Stimulated activated effector memory CD8-positive, alpha-beta T cell treated with anti-CD3 and anti-CD28 coated beads, Interleukin-12 subunit alpha, Interleukin-12 subunit beta, amount 100 ng/mL, for 72 hours (primary cell): ENCODE measurements around the gene ATP1A4.

Experiments used
- ATAC-seq: fragments of 150-1000 bp; cut with Tn5 transposase; 2 replicates; pipeline ENCODE4 v1.10.0; 2021
- DNase-seq, 2 donors: peaks; one replicate each; pipeline ENCODE4 v3.0.0; 2021 to 2022; ENCODE audit warnings: low spot score in 2 of 2
- H3K27ac Mint-ChIP-seq: one replicate; pipeline ENCODE4 v1.8.0; 2022; ENCODE audit warnings: mild to moderate bottlenecking, mixed read lengths
- H3K36me3 Mint-ChIP-seq: one replicate; pipeline ENCODE4 v1.8.0; 2022; ENCODE audit warnings: mild to moderate bottlenecking, mixed read lengths
- H3K4me1 Mint-ChIP-seq: one replicate; pipeline ENCODE4 v1.8.0; 2022; ENCODE audit warnings: mixed read lengths
- H3K4me3 Mint-ChIP-seq: one replicate; pipeline ENCODE4 v1.8.0; 2022; ENCODE audit warnings: mild to moderate bottlenecking, mixed read lengths
- H3K9me3 Mint-ChIP-seq: one replicate; pipeline ENCODE4 v1.8.0; 2022; ENCODE audit warnings: mixed read lengths

Gene ATP1A4

DNA sequence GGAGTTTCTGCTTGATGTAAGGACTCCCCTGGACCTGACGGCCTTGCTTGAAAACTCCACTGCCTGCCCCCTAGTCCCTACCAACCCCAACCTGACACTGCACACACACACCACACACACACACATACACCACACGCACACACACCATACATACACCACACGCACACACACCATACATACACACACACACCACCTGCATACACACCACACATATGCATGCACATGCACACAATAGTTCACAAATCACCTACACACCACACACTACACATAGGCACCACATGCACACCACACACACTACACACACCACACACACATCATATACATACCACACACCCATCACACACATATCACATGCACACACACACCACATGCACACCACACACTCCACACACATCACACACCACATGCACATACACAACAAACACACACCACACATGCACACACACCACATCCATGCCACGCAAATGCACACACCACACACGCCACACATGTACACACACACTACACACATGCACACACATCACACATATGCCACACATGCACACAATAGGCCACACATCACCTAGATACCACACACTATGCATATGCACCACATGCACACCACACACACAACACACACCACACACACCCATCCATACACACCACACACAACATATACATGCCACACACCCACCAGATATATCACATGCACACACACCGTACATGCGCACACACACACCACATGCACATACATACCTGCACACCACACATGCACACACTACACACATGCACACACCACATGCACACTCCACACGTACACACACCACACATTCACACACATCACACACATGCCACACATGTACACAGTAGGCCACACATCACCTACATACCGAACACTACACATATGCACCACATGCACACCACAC is 42.7 kb downstream of the ATP1A4 start:
- H3K27ac Mint-ChIP-seq, result no peak overlapping the region
- H3K4me3 Mint-ChIP-seq, result no peak overlapping the region
- H3K4me1 Mint-ChIP-seq, result no peaks in the 10 kb centered on the region
- H3K9me3 Mint-ChIP-seq, result no peaks in the 10 kb centered on the region
- no peaks in the 10 kb centered on the region for H3K36me3 Mint-ChIP-seq
- ATAC-seq, result no peak
- no peak for DNase-seq

GRCh38 chr1:160194737-160195059 is 43.3 kb downstream of the ATP1A4 start:
- Mint-ChIP-seq H3K36me3 (no peaks in the 10 kb centered on the region), H3K27ac (no peak overlapping the region), H3K4me3 (no peak overlapping the region), H3K4me1 (no peaks in the 10 kb centered on the region), H3K9me3 (no peaks in the 10 kb centered on the region)
- no peak for DNase-seq
- ATAC-seq, result no peak

GRCh38 chr1:160196143-160196542 is 44.7 kb downstream of the ATP1A4 start:
- H3K27ac Mint-ChIP-seq, result no peak overlapping the region
- DNase-seq (no peak), ATAC-seq (no peak)
- no peak overlapping the region for H3K4me3 Mint-ChIP-seq
- H3K9me3 Mint-ChIP-seq, result no peaks in the 10 kb centered on the region
- H3K4me1 Mint-ChIP-seq, result no peaks in the 10 kb centered on the region
- no peaks in the 10 kb centered on the region for H3K36me3 Mint-ChIP-seq

GRCh38 chr1:160197231-160197630 is 45.8 kb downstream of the ATP1A4 start:
- Mint-ChIP-seq H3K9me3 (no peaks in the 10 kb centered on the region), H3K27ac (no peak overlapping the region), H3K4me3 (no peak overlapping the region)

GRCh38 chr1:160200786-160201185 is 49.4 kb downstream of the ATP1A4 start:
- ATAC-seq (no peak), DNase-seq (no peak)
- Mint-ChIP-seq H3K4me1 (peaks cover 11% of the 10 kb centered on the region), H3K27ac (no peak overlapping the region), H3K36me3 (no peaks in the 10 kb centered on the region), H3K4me3 (no peak overlapping the region), H3K9me3 (no peaks in the 10 kb centered on the region)

More at GRCh38 chr1:160197231-160197630, 45.8 kb downstream of the ATP1A4 start:
- Mint-ChIP-seq H3K36me3 (no peaks in the 10 kb centered on the region), H3K4me1 (no peaks in the 10 kb centered on the region)
- no peak for ATAC-seq
- DNase-seq, result no peak

GRCh38 chr1:160204526-160205241 is 53.3 kb downstream of the ATP1A4 start:
- H3K27ac Mint-ChIP-seq, result peak overlapping the region; percentile 89
- no peaks in the 10 kb centered on the region for H3K9me3 Mint-ChIP-seq
- DNase-seq, result no peak
- peaks cover 48% of the 10 kb centered on the region for H3K4me1 Mint-ChIP-seq
- no peak for ATAC-seq
- H3K4me3 Mint-ChIP-seq, result peak overlapping the region; percentile 74
- H3K36me3 Mint-ChIP-seq, result peaks cover 28% of the 10 kb centered on the region

DNA sequence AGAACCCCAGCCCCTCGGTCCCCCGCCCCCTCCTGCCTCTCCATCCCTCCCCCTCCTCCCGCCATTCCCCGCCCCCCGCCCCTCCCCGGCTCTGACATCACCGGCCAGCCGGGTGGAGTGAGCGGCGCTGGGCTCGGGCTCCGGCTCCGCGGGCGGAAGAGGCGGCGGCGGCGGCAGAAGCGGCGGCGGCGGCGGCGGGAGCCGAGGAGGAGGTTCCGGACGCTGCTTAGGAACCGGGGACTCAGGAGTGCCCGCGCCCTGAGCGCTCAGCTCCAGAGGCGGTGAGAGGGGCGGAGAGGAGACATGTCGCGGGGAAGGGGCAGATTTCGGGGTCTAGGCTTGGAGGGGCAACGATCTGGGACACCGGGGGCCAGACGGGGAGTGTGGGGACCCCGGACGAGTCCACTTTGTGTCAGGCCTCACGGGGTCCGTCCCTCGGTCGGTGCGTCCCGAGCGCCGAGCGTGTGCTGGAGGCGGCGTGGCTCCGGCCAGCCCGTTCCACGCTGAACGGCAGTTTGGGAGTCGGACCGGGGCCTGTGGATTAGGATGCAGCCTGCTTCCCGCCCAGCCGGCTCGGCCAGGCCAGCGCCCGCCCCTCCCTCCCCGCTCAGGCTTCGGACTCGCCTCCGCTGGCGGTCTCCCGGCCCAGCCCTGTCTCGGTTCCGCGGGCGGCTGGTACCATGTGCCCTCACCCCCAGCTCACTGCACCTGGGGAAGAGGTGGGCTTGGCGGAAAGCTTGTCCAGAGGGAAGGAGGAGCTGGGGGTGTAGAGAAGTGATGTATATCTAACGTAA is 54.0 kb downstream of the ATP1A4 start, which contains the start of gene PEA15:
Gene PEA15, plus strand, starts transcription at position 143 of the 794 bp plus-strand sequence. CDS start 6,161 bp downstream, outside the sequence.
- peak within 1 kb of the TSS; percentile 89 for H3K27ac Mint-ChIP-seq
- no peaks in the 10 kb centered on the region for H3K9me3 Mint-ChIP-seq
- H3K4me1 Mint-ChIP-seq, result peaks cover 55% of the 10 kb centered on the region
- peak within 1 kb of the TSS; percentile 74 for H3K4me3 Mint-ChIP-seq
- peaks cover 35% of the 10 kb centered on the region for H3K36me3 Mint-ChIP-seq
- ATAC-seq (peak; percentile 85), DNase-seq (peak; percentile 57 to 79)

- H3K9me3 Mint-ChIP-seq, result no peaks in the 10 kb centered on the region
- H3K36me3 Mint-ChIP-seq, result peaks cover 41% of the 10 kb centered on the region
- peak overlapping the region; percentile 74 for H3K4me3 Mint-ChIP-seq
- H3K4me1 Mint-ChIP-seq, result peaks cover 60% of the 10 kb centered on the region
- H3K27ac Mint-ChIP-seq, result peak overlapping the region; percentile 89
- peak; percentile 86 for ATAC-seq
- peak; percentile 8 to 64 for DNase-seq
These were observed 54.6 kb downstream of the ATP1A4 start for GRCh38 chr1:160206036-160206389.

DNA sequence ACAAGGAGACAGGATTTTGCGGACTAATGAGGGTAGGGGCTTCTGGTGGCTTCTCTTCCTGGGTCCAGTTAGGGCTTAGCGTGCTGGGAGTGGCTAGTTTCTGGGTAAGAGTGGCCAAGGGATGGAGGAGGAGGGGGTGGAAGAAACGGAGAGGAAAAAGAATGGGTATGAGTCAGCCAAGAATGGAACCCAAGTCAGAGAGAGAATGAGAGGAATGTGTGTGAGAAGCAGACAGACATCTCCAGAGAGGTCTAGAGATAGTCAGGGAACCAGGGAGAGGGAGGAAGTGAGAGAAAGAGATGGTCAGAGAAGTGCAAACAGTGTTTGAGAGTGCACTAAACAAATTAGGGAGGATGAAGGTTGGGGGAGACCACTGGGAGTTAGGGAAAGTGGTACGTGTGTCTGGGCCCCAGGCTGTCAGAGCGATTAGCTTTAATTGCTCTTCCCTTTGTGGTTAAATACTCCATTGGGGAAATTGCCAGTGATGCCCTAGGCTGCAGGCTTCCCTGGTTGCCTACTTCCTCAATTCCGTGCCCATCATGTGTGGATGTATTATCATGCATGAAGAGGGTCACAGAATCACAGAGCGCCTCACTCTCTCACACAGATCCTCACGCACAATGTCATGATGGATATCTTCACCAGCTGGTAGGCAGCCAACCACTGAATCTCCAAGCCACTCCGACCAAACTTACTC is 55.2 kb downstream of the ATP1A4 start:
- H3K36me3 Mint-ChIP-seq, result peaks cover 47% of the 10 kb centered on the region
- peaks cover 60% of the 10 kb centered on the region for H3K4me1 Mint-ChIP-seq
- peak overlapping the region; percentile 89 for H3K27ac Mint-ChIP-seq
- H3K9me3 Mint-ChIP-seq, result no peaks in the 10 kb centered on the region
- peak overlapping the region; percentile 74 for H3K4me3 Mint-ChIP-seq
- ATAC-seq (no peak), DNase-seq (no peak)

GRCh38 chr1:160207118-160207650 is 55.8 kb downstream of the ATP1A4 start:
- peak overlapping the region; percentile 89 for H3K27ac Mint-ChIP-seq

GRCh38 chr1:160207771-160208556 is 56.6 kb downstream of the ATP1A4 start:
- ATAC-seq, result no peak
- H3K4me1 Mint-ChIP-seq, result peaks cover 60% of the 10 kb centered on the region
- H3K4me3 Mint-ChIP-seq, result no peak overlapping the region
- H3K36me3 Mint-ChIP-seq, result peaks cover 61% of the 10 kb centered on the region
- peak overlapping the region; percentile 89 for H3K27ac Mint-ChIP-seq
- no peaks in the 10 kb centered on the region for H3K9me3 Mint-ChIP-seq
- DNase-seq, result no peak

More at GRCh38 chr1:160207118-160207650, 55.8 kb downstream of the ATP1A4 start:
- Mint-ChIP-seq H3K4me3 (no peak overlapping the region), H3K9me3 (no peaks in the 10 kb centered on the region), H3K4me1 (peaks cover 60% of the 10 kb centered on the region), H3K36me3 (peaks cover 53% of the 10 kb centered on the region)
- ATAC-seq (no peak), DNase-seq (no peak)

DNA sequence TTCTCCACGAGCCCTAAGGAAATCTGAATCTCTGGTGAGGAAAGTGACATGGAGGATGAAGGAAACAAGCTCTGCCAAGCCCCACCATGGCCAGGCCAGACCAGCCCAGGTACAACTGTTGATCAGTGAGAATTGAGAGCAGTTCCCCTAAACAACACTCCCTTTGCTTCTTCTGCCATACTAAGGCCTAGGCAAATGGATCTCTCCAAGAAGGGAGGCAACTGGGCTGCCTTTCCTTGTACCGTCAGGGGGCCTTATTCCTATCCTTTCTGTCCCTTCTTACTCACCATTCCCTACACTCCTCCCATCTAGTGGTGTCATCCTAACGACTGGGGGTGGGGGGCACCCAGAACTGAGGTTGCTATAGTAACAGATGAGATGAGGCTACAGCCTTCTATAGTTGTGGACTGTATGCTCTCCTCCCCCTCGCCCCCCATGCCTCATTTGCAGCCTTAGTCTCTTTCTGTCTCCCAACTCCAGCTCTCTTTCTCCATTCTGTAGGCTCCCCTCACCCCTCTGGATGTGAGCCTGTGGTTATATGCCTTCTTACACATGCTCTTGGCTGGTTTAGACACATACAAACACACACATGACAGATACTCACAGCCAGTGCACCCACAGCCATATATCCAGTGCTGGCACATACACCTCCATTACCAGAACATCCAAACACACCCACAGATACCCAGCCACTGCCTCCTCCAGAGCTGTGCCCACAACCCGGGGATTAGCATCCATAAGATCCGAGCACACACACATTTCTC is 57.3 kb downstream of the ATP1A4 start:
- H3K36me3 Mint-ChIP-seq, result peaks cover 68% of the 10 kb centered on the region
- peak overlapping the region; percentile 89 for H3K27ac Mint-ChIP-seq
- H3K4me3 Mint-ChIP-seq, result no peak overlapping the region
- peaks cover 60% of the 10 kb centered on the region for H3K4me1 Mint-ChIP-seq
- no peaks in the 10 kb centered on the region for H3K9me3 Mint-ChIP-seq
- ATAC-seq, result no peak
- DNase-seq, result no peak

GRCh38 chr1:160209321-160210046 is 58.1 kb downstream of the ATP1A4 start:
- Mint-ChIP-seq H3K27ac (peak overlapping the region; percentile 89), H3K9me3 (no peaks in the 10 kb centered on the region), H3K4me3 (no peak overlapping the region), H3K4me1 (peaks cover 53% of the 10 kb centered on the region), H3K36me3 (peaks cover 76% of the 10 kb centered on the region)
- no peak for DNase-seq
- no peak for ATAC-seq
